ENCODE results near the gene BICD2. TPM values are rescaled to one million over a fixed set of nuclear protein-coding genes. Genes with fewer than 3 reads are reported as not detected.
A peak's percentile ranks its signal among the peaks of the same experiment; 100 is the strongest.

Gene BICD2
- total and polyA plus RNA-seq, 9 of the 15 experiments (the other 6 are each of a cell fraction or from before 2014, with no cell fraction given), result 3.6 to 23.4 (median 11.8) TPM

DNA sequence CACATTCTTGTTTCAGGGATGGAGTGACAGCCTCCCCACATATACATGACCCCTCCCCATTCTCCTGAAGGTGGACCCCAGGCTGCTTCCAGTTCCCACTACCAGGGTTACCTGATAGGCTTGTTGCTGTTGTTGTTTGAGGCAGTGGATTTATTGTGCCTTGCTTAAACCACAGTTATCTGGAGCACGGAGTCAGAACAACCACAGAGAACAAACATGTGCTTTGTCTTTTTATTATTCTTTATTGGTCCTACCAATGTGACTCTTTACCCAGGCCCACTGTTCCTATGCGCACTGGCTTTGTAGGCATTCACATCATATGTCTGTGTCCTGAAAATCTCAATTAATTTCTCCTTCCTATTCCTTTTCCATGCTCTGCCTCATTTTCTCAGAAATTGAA lies 53.5 kb downstream of the BICD2 start:
- H3K9me1 ChIP-seq (ENCODE audit: control insufficient read depth, insufficient read depth, low read length), result no peaks in the 10 kb centered on the region
- peak in 1 of 4 experiments; percentile 3 for DNase-seq (ENCODE audit: extremely low read depth in 1 of 4, low spot score in 3 of 4)
- 76% methylated on average over 2 of the region's 2 CpGs for WGBS (ENCODE audit: insufficient coverage, low coverage, missing lambda C conversion rate)
- POLR2A ChIA-PET, result no interaction called here
- H3K79me2 ChIP-seq (ENCODE audit: control insufficient read depth, insufficient read depth, low read length), result no peaks in the 10 kb centered on the region; the same call in 2 of the 3 replicates
- no peak overlapping the region for H3K27ac ChIP-seq (ENCODE audit: extremely low read depth, low read depth, low read length)
- peaks cover 57% of the 10 kb centered on the region; the same call in 2 of the 3 replicates for H3K36me3 ChIP-seq (ENCODE audit: control insufficient read depth, insufficient read depth, low read length)
- H3K9me3 ChIP-seq (replicated peaks; ENCODE audit: control insufficient read depth, insufficient read depth, low read depth, low read length), result no peaks in the 10 kb centered on the region
- H3K4me3 ChIP-seq, result no peak overlapping the region
- ATAC-seq, result no peak
- intact Hi-C loops (cut with micrococcal nuclease) (no loop called here), in situ Hi-C loops (cut with MboI) (loop anchor here (10.0 kb wide), 1 partner anchor 74 kb away; no protein-coding TSS in a partner anchor)
- no peak overlapping the region for H3K4me2 ChIP-seq (ENCODE audit: insufficient read depth, low read length)
- H3K4me1 ChIP-seq (replicated peaks in 1 of 2; ENCODE audit: control insufficient read depth in 2 of 2, insufficient read depth in 2 of 2, low read length in 2 of 2), result peaks cover 8 to 13% of the 10 kb centered on the region in 2 experiments
- no peak overlapping the region for H2AFZ ChIP-seq (ENCODE audit: low read depth, low read length)
- TF ChIP-seq EZH2 (IDR thresholded peaks at IDR 0.05; ENCODE audit: borderline replicate concordance, low read depth, low read length), result no peak
- TF ChIP-seq NFYB (IDR thresholded peaks at IDR 0.05; ENCODE audit: extremely low read depth, insufficient read length), result no peak
- TF ChIP-seq, protein P1, sequence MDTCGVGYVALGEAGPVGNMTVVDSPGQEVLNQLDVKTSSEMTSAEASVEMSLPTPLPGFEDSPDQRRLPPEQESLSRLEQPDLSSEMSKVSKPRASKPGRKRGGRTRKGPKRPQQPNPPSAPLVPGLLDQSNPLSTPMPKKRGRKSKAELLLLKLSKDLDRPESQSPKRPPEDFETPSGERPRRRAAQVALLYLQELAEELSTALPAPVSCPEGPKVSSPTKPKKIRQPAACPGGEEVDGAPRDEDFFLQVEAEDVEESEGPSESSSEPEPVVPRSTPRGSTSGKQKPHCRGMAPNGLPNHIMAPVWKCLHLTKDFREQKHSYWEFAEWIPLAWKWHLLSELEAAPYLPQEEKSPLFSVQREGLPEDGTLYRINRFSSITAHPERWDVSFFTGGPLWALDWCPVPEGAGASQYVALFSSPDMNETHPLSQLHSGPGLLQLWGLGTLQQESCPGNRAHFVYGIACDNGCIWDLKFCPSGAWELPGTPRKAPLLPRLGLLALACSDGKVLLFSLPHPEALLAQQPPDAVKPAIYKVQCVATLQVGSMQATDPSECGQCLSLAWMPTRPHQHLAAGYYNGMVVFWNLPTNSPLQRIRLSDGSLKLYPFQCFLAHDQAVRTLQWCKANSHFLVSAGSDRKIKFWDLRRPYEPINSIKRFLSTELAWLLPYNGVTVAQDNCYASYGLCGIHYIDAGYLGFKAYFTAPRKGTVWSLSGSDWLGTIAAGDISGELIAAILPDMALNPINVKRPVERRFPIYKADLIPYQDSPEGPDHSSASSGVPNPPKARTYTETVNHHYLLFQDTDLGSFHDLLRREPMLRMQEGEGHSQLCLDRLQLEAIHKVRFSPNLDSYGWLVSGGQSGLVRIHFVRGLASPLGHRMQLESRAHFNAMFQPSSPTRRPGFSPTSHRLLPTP (IDR thresholded peaks at IDR 0.05; ENCODE audit: borderline replicate concordance, extremely low read depth, insufficient read length), result no peak
- no peak for TF ChIP-seq ARHGAP35 (IDR thresholded peaks at IDR 0.05; ENCODE audit: partially characterized antibody)
- TF ChIP-seq, protein P2, sequence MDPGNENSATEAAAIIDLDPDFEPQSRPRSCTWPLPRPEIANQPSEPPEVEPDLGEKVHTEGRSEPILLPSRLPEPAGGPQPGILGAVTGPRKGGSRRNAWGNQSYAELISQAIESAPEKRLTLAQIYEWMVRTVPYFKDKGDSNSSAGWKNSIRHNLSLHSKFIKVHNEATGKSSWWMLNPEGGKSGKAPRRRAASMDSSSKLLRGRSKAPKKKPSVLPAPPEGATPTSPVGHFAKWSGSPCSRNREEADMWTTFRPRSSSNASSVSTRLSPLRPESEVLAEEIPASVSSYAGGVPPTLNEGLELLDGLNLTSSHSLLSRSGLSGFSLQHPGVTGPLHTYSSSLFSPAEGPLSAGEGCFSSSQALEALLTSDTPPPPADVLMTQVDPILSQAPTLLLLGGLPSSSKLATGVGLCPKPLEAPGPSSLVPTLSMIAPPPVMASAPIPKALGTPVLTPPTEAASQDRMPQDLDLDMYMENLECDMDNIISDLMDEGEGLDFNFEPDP (CRISPR knock-in tag; IDR thresholded peaks at IDR 0.05), result no peak
- no peak for TF ChIP-seq ZNF778 (CRISPR knock-in tag; IDR thresholded peaks at IDR 0.05)
- TF ChIP-seq, protein P3, sequence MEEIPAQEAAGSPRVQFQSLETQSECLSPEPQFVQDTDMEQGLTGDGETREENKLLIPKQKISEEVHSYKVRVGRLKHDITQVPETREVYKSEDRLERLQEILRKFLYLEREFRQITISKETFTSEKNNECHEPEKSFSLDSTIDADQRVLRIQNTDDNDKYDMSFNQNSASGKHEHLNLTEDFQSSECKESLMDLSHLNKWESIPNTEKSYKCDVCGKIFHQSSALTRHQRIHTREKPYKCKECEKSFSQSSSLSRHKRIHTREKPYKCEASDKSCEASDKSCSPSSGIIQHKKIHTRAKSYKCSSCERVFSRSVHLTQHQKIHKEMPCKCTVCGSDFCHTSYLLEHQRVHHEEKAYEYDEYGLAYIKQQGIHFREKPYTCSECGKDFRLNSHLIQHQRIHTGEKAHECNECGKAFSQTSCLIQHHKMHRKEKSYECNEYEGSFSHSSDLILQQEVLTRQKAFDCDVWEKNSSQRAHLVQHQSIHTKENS (CRISPR knock-in tag; IDR thresholded peaks at IDR 0.05), result no peak
- TF ChIP-seq, protein P4, sequence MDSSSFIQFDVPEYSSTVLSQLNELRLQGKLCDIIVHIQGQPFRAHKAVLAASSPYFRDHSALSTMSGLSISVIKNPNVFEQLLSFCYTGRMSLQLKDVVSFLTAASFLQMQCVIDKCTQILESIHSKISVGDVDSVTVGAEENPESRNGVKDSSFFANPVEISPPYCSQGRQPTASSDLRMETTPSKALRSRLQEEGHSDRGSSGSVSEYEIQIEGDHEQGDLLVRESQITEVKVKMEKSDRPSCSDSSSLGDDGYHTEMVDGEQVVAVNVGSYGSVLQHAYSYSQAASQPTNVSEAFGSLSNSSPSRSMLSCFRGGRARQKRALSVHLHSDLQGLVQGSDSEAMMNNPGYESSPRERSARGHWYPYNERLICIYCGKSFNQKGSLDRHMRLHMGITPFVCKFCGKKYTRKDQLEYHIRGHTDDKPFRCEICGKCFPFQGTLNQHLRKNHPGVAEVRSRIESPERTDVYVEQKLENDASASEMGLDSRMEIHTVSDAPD (CRISPR knock-in tag; IDR thresholded peaks at IDR 0.05), result no peak
- no peak for TF ChIP-seq ILK (tag; IDR thresholded peaks at IDR 0.05; ENCODE audit: borderline replicate concordance, low read depth)
- TF ChIP-seq, protein P5, sequence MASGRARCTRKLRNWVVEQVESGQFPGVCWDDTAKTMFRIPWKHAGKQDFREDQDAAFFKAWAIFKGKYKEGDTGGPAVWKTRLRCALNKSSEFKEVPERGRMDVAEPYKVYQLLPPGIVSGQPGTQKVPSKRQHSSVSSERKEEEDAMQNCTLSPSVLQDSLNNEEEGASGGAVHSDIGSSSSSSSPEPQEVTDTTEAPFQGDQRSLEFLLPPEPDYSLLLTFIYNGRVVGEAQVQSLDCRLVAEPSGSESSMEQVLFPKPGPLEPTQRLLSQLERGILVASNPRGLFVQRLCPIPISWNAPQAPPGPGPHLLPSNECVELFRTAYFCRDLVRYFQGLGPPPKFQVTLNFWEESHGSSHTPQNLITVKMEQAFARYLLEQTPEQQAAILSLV (tag; IDR thresholded peaks at IDR 0.05), result no peak
- TF ChIP-seq STAT5A (IDR thresholded peaks at IDR 0.05; ENCODE audit: borderline replicate concordance, low read length), result no peak
- TF ChIP-seq, protein P6, sequence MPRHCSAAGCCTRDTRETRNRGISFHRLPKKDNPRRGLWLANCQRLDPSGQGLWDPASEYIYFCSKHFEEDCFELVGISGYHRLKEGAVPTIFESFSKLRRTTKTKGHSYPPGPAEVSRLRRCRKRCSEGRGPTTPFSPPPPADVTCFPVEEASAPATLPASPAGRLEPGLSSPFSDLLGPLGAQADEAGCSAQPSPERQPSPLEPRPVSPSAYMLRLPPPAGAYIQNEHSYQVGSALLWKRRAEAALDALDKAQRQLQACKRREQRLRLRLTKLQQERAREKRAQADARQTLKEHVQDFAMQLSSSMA (CRISPR knock-in tag; IDR thresholded peaks at IDR 0.05), result no peak
- TF ChIP-seq CBX3 (IDR thresholded peaks at IDR 0.05; ENCODE audit: borderline replicate concordance in 1 of 2, low read length in 2 of 2), result no peak
- TF ChIP-seq ZNF24 (IDR thresholded peaks at IDR 0.05), result no peak
- no peaks in the 10 kb centered on the region for H3K27me3 ChIP-seq (ENCODE audit: control insufficient read depth in 2 of 2, insufficient read depth in 2 of 2, low read length in 2 of 2)
- CTCF ChIA-PET (ENCODE audit: low intra/inter-chr PET ratio), result no interaction called here
- peaks cover 8% of the 10 kb centered on the region; the same call in 1 of the 2 replicates for H4K20me1 ChIP-seq (replicated peaks; ENCODE audit: control insufficient read depth, insufficient read depth, low read length)
- no peak overlapping the region for H3K9ac ChIP-seq (ENCODE audit: insufficient read depth in 1 of 2, low read depth in 2 of 2, low read length in 2 of 2)
- FAIRE-seq, result no peak
- no TSS peak for BruUV-seq (replicated peaks)
